ENCODE measurements around the gene RRP7A.
A peak's percentile ranks its signal among the peaks of the same experiment; 100 is the strongest.
"Not testable (repeated sequence)": the region's sequence is repeated elsewhere in the genome, so short reads cannot be mapped to it uniquely, and the experiment has no call there.

The RRP7A gene, protein sequence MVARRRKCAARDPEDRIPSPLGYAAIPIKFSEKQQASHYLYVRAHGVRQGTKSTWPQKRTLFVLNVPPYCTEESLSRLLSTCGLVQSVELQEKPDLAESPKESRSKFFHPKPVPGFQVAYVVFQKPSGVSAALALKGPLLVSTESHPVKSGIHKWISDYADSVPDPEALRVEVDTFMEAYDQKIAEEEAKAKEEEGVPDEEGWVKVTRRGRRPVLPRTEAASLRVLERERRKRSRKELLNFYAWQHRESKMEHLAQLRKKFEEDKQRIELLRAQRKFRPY

DNA sequence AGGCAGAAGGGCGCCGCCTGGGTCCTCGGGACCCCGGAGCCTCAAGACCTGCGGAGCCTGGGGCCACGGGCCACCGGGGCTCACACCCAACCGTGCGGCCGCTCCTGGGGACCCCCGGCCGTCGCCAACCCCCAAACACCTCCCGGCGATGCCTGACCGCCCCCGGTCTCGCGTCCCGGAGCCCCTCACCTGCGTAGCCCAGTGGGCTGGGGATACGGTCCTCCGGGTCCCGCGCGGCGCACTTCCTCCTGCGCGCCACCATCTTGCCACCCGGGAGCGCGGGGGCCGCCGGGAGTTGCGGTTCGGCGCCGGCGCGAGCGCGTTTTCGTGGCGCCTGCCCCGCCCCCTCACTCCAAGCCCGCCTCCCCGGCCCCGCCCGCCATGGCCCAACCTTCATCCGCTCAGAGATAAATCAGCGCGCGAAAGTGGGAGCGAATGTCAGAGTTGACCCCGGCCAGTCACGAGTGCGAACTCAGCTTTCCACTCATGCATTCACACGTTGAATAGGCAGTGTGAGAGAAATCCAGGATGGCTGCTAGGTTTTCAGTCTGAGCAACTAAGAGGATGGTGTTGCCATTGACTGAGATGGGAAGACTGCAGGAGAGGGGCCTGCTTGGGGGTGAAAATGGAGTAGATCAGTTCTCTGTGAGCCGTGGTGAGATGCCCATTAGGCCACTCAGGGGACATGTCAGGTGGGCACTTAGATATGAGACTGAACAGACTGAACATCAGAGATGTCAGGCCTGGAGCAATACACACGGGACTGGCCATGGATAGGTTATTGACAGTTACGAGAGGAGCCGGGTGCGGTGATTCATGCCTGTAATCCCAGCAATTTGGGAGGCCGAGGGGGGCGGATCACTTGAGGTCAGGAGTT lies at the start of gene RRP7A:
Gene RRP7A (minus strand): TSS at position 272 of the 877 bp plus-strand sequence. CDS start 10 bp downstream, at position 262.
- TF ChIP-seq, protein P1, sequence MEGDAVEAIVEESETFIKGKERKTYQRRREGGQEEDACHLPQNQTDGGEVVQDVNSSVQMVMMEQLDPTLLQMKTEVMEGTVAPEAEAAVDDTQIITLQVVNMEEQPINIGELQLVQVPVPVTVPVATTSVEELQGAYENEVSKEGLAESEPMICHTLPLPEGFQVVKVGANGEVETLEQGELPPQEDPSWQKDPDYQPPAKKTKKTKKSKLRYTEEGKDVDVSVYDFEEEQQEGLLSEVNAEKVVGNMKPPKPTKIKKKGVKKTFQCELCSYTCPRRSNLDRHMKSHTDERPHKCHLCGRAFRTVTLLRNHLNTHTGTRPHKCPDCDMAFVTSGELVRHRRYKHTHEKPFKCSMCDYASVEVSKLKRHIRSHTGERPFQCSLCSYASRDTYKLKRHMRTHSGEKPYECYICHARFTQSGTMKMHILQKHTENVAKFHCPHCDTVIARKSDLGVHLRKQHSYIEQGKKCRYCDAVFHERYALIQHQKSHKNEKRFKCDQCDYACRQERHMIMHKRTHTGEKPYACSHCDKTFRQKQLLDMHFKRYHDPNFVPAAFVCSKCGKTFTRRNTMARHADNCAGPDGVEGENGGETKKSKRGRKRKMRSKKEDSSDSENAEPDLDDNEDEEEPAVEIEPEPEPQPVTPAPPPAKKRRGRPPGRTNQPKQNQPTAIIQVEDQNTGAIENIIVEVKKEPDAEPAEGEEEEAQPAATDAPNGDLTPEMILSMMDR (IDR thresholded peaks at IDR 0.05) = no peak
- no peak for TF ChIP-seq ZFX (IDR thresholded peaks at IDR 0.05; ENCODE audit: borderline replicate concordance)
- H3K27ac ChIP-seq = peak within 1 kb of the TSS; percentile 83

DNA sequence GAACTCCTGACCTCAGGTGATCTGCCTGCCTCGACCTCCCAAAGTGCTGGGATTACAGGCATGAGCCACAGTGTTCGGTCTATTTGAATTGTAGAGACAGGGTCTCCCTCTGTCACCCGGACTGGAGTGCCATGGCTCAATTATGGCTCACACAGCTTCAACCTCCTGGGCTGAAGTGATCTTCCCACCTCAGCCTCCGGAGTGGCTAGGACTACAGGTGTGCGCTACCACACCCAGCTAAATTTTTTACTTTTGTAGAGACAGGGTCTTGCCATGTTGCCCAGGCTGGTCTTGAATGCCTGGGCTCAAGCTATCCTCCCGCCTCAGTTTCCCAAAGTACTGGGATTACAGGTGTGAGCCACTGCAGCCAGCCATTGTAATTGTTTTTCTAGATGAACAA lies 48.4 kb upstream of the RRP7A start:
- not testable (repeated sequence) for H3K27ac ChIP-seq

DNA sequence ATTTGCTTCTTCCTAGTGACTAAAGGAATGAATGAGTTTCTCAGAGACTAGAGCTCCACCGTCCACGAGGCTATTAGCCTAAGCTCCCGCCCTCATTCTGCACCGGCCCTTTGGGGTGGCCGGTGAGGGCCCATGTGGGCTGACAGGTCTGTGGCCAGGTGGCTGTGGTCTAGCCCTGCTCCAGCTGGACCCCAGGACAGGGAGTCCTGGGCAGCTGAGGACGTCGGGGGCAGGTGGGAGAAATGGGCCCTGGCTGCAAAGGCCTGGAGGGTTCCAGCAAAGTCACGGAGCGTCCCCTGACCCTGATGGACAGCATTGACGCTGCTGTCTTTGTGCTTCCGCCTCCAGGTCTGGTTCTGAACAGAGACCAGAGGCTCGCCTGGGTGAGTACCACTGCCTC lies 46.4 kb upstream of the RRP7A start:
- no peak overlapping the region for H3K27ac ChIP-seq
- TF ChIP-seq, protein P1 (IDR thresholded peaks at IDR 0.05) = no peak
- TF ChIP-seq ZFX (IDR thresholded peaks at IDR 0.05; ENCODE audit: borderline replicate concordance) = no peak

DNA sequence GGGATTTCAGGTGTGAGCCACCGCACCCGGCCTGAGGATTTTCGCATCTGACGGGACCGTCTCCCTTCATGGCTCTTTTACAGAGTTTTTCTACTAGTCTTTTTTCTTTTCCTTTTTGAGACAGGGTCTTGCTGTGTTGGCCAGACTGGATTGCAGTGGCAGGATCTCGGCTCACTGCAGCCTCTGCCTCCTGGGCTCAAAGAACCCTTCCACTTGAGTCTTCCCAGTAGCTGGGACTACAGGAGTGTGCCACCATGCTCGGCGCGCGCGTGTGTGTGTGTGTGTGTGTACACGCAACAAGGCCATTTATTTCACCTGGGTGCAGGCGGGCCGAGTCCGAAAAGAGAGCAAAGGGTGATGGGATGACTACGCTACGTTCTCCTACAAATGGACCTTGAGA lies 45.1 kb upstream of the RRP7A start:
- H3K27ac ChIP-seq = no peak overlapping the region
- TF ChIP-seq, protein P1 (IDR thresholded peaks at IDR 0.05) = no peak
- no peak for TF ChIP-seq ZFX (IDR thresholded peaks at IDR 0.05; ENCODE audit: borderline replicate concordance)

DNA sequence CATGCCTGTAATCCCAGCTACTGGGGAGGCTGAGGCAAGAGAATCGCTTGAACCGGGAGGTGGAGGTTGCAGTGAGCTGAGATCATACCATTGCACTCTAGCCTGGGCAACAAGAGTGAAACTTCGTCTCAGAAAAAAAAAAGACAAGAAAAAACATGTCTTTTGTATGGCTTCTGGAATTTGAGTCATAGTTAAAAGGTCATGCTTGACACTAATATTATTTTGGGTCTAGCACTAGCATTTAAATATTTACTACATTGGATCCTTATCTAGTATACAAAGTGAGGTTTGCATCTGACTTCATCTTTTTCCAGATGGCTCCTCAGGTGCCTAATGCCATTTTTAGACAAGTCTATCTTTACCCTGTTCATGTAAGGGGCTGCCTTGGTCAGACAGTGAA lies 44.3 kb upstream of the RRP7A start:
- H3K27ac ChIP-seq = not testable (repeated sequence)

DNA sequence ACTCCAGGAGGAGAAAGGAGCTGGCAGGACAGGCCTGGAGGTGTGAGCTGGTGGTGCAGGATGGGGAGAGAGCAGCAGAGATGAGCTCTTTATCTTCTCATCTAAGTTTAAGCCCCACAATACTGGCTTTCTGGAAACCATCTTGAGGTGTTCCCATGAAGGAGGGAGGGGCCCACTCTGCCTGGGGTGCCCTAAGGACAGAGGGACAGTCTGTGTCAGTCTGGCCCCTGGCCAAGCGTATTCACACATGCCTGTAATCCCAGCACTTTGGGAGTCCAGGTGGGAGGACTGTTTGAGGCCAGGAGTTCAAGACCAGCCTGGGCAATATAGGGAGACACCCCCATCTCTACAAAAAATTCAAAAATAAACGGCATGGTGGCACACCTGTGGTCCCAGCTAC lies 43.1 kb upstream of the RRP7A start:
- TF ChIP-seq, protein P1 (IDR thresholded peaks at IDR 0.05) = no peak
- no peak for TF ChIP-seq ZFX (IDR thresholded peaks at IDR 0.05; ENCODE audit: borderline replicate concordance)
- H3K27ac ChIP-seq = peak overlapping the region; percentile 5; the same call in 1 of the 2 replicates

DNA sequence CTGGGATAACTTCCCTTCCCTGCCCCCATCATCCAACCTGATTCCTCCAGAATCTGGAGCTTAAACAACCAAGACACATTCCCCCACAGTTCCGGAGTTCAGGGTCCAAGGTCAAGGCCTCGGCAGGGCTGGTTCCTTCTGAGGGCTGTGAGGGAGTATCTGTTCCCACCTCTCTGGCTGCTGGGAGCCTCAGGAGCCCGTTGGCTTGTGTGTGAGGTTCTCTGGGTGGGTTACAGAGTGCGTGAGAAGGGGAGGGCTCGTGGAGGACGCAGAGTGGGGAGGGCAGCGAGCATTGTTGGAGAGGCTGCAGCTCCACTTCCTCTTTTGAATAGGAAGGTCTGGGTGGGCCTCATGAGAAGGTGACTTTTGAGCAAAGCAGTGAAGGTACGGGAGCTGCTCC lies 42.7 kb upstream of the RRP7A start:
- TF ChIP-seq, protein P1 (IDR thresholded peaks at IDR 0.05) = no peak
- TF ChIP-seq ZFX (IDR thresholded peaks at IDR 0.05; ENCODE audit: borderline replicate concordance) = no peak
- H3K27ac ChIP-seq = peak overlapping the region; percentile 5; the same call in 1 of the 2 replicates

DNA sequence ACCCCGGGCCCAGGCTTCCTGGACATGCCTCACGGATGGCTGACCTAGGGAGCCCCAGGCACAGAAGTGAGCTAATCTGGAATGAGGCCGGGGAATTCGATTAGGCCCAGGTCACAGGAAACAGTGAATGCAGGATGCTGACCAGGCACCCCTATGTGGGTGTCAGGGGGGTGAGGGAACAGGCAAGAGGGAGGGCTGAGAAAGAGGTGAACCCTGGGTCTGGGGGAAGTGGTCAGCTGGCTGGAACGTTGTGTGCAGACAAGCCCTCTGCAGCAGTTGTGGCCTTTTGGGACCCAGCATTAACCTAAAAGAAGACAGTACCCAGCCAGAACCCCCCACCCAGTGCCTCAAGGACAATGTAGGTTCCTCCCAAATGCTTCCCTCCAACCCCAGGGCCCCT lies 42.3 kb upstream of the RRP7A start:
- no peak overlapping the region for H3K27ac ChIP-seq
- TF ChIP-seq, protein P1 (IDR thresholded peaks at IDR 0.05) = no peak
- TF ChIP-seq ZFX (IDR thresholded peaks at IDR 0.05; ENCODE audit: borderline replicate concordance) = no peak

All from 22Rv1 (cell line).